GM21737 (cell line): ENCODE results near the gene SPP1.
"Not testable (repeated sequence)": the region's sequence is repeated elsewhere in the genome, so short reads cannot be mapped to it uniquely, and the experiment has no call there.

Source experiments
- ATAC-seq: cut with Tn5 transposase; IDR thresholded peaks from one replicate; pipeline ENCODE4 v1.9.1; 2021; ENCODE audit warnings: mild to moderate bottlenecking, moderate library complexity; ENCODE audit not compliant: unreplicated experiment

SPP1 gene

GRCh38 chr4:88017516-88018297 is 42.2 kb downstream of the SPP1 start:
- no peak for ATAC-seq

GRCh38 chr4:88018466-88018865 is 43.0 kb downstream of the SPP1 start:
- ATAC-seq: no peak

- no peak for ATAC-seq
These were observed 46.3 kb downstream of the SPP1 start for GRCh38 chr4:88021824-88022223.

- no peak for ATAC-seq
These were observed 46.8 kb downstream of the SPP1 start for GRCh38 chr4:88022289-88022688.

- ATAC-seq: not testable (repeated sequence)
These were observed 50.6 kb downstream of the SPP1 start for GRCh38 chr4:88025868-88026661.

- no peak for ATAC-seq
These were observed 52.4 kb downstream of the SPP1 start for GRCh38 chr4:88027611-88028608.

- ATAC-seq: no peak
These were observed 53.4 kb downstream of the SPP1 start for GRCh38 chr4:88028946-88029345.

- no peak for ATAC-seq
These were observed 54.0 kb downstream of the SPP1 start for GRCh38 chr4:88029556-88029955.

GRCh38 chr4:88030565-88031310 is 55.2 kb downstream of the SPP1 start:
- no peak for ATAC-seq
